ENCODE results near the gene ANOS1.

Gene ANOS1

GRCh38 chrX:8632924-8633323 is 99.0 kb downstream of the ANOS1 start:
- no peak overlapping the region for H3K4me3 ChIP-seq (ENCODE audit: low read length in 2 of 2)

DNA sequence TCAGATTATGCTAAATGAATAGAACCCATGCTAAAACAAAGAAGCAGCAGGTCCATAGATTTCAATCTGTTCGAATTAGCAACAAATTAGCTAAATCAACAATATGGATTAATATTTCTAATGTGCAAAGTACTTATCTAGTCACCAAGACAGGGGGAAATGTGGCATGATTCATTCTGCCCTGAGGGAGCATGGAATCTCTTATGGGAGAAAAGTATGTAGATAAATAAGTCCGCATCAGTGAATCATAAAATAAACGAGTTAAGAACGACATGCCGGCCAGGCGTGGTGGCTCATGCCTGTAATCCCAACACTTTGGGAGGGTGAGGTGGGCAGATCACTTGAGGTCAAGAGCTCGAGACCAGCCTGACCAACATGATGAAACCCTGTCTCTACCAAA is 102.1 kb downstream of the ANOS1 start:
- H3K4me1 ChIP-seq (ENCODE audit: control insufficient read depth, insufficient read depth, low read length): no peaks in the 10 kb centered on the region
- H3K9me3 ChIP-seq (ENCODE audit: control insufficient read depth in 2 of 2, low read length in 2 of 2): peaks cover 0 to 3% of the 10 kb centered on the region in 2 donors
- H3K9ac ChIP-seq (ENCODE audit: low read length in 2 of 2): no peak overlapping the region
- H3K4me3 ChIP-seq (ENCODE audit: low read length in 2 of 2): no peak overlapping the region
- no peaks in the 10 kb centered on the region for H3K36me3 ChIP-seq (ENCODE audit: control insufficient read depth in 2 of 2, insufficient read depth in 2 of 2, low read length in 2 of 2)
- H3K27ac ChIP-seq (ENCODE audit: low read length): no peak overlapping the region
- no peaks in the 10 kb centered on the region for H3K27me3 ChIP-seq (ENCODE audit: control insufficient read depth in 1 of 2, insufficient read depth in 2 of 2, low read length in 2 of 2)

More at GRCh38 chrX:8632924-8633323, 99.0 kb downstream of the ANOS1 start:
- H3K27ac ChIP-seq (ENCODE audit: low read length): no peak overlapping the region
- no peaks in the 10 kb centered on the region for H3K36me3 ChIP-seq (ENCODE audit: control insufficient read depth in 2 of 2, insufficient read depth in 2 of 2, low read length in 2 of 2)
- no peaks in the 10 kb centered on the region for H3K27me3 ChIP-seq (ENCODE audit: control insufficient read depth in 1 of 2, insufficient read depth in 2 of 2, low read length in 2 of 2)
- no peaks in the 10 kb centered on the region for H3K4me1 ChIP-seq (ENCODE audit: control insufficient read depth, insufficient read depth, low read length)
- H3K9ac ChIP-seq (ENCODE audit: low read length in 2 of 2): no peak overlapping the region
- peaks cover 0 to under 1% of the 10 kb centered on the region in 2 donors for H3K9me3 ChIP-seq (ENCODE audit: control insufficient read depth in 2 of 2, low read length in 2 of 2)

DNA sequence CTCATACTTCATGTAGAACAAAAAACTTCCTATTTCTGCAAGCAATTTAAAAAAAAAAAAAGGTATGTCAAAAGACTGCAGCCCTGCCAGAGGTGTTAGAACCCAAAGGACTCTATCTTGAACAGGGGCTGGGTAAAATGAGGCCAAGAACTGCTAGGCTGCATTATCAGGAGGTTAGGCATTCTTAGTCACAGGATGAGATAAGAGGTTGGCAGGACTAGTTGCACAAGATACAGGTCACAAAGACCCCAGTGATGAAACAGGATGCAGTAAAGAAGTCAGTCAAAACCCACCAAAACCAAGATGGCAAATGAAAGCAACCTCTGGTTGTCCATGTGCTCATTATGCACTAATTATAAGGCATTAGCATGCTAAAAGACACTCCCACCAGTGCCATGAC is 104.1 kb downstream of the ANOS1 start:
- Histone ChIP-seq H3K9ac (ENCODE audit: low read length in 2 of 2) (no peak overlapping the region), H3K4me1 (ENCODE audit: control insufficient read depth, insufficient read depth, low read length) (no peaks in the 10 kb centered on the region), H3K9me3 (ENCODE audit: control insufficient read depth in 2 of 2, low read length in 2 of 2) (peaks cover 0 to 3% of the 10 kb centered on the region in 2 donors), H3K4me3 (ENCODE audit: low read length in 2 of 2) (no peak overlapping the region), H3K27me3 (ENCODE audit: control insufficient read depth in 1 of 2, insufficient read depth in 2 of 2, low read length in 2 of 2) (no peaks in the 10 kb centered on the region), H3K27ac (ENCODE audit: low read length) (no peak overlapping the region), H3K36me3 (ENCODE audit: control insufficient read depth in 2 of 2, insufficient read depth in 2 of 2, low read length in 2 of 2) (no peaks in the 10 kb centered on the region)

GRCh38 chrX:8607326-8607725 is 124.6 kb downstream of the ANOS1 start:
- Histone ChIP-seq H3K27ac (ENCODE audit: low read length) (no peak overlapping the region), H3K4me3 (ENCODE audit: low read length in 2 of 2) (no peak overlapping the region), H3K4me1 (ENCODE audit: control insufficient read depth, insufficient read depth, low read length) (no peaks in the 10 kb centered on the region), H3K27me3 (ENCODE audit: control insufficient read depth in 1 of 2, insufficient read depth in 2 of 2, low read length in 2 of 2) (no peaks in the 10 kb centered on the region), H3K36me3 (ENCODE audit: control insufficient read depth in 2 of 2, insufficient read depth in 2 of 2, low read length in 2 of 2) (no peaks in the 10 kb centered on the region), H3K9ac (ENCODE audit: low read length in 2 of 2) (no peak overlapping the region), H3K9me3 (ENCODE audit: control insufficient read depth in 2 of 2, low read length in 2 of 2) (peaks cover 0 to 5% of the 10 kb centered on the region in 2 donors)

DNA sequence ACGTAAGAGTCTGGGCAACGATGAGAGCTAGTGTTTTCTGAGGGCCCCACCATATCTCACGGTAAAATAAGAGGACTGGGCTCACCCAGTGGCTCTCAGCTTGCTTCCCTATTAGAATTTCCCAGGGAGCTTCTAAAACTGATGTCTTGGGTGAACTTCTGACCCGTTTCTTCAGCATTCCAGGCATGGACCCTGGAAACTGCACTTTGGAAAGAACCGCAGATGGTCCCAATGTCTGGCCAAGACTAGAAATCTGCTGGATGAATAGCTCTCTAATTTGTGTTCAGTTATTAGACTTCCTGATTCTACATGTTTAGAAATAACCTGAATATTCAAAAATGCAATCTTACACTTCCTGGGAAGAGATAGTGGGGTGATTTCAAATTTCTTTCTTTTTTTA is 127.8 kb downstream of the ANOS1 start:
- H3K36me3 ChIP-seq (ENCODE audit: control insufficient read depth in 2 of 2, insufficient read depth in 2 of 2, low read length in 2 of 2): no peaks in the 10 kb centered on the region
- peaks cover 0 to 2% of the 10 kb centered on the region in 2 donors for H3K9me3 ChIP-seq (ENCODE audit: control insufficient read depth in 2 of 2, low read length in 2 of 2)
- no peaks in the 10 kb centered on the region for H3K27me3 ChIP-seq (ENCODE audit: control insufficient read depth in 1 of 2, insufficient read depth in 2 of 2, low read length in 2 of 2)
- no peaks in the 10 kb centered on the region for H3K4me1 ChIP-seq (ENCODE audit: control insufficient read depth, insufficient read depth, low read length)
- no peak overlapping the region for H3K9ac ChIP-seq (ENCODE audit: low read length in 2 of 2)
- H3K27ac ChIP-seq (ENCODE audit: low read length): no peak overlapping the region
- H3K4me3 ChIP-seq (ENCODE audit: low read length in 2 of 2): no peak overlapping the region

DNA sequence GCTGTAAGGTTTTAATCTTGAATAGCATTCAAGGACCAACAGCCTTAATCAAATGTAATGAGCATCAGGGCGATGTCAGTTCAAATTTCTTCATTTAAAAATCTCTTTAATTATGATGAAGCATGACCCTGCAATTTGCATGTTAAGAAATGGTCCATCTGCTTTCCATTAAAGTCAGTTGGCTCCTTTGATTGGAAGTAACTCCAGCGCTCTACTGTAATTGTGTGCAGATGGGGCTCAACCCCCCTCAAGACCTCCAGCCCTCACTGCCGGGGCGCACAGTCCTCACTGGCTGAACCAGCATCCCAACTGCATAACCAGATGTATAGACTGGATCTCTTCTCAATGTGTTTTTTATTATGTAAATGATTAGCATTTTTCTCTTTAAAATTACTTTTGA is 140.4 kb downstream of the ANOS1 start:
- no peak overlapping the region for H3K4me3 ChIP-seq (ENCODE audit: low read length in 2 of 2)
- no peak overlapping the region for H3K27ac ChIP-seq (ENCODE audit: low read length)
- H3K4me1 ChIP-seq (ENCODE audit: control insufficient read depth, insufficient read depth, low read length): no peaks in the 10 kb centered on the region
- H3K36me3 ChIP-seq (ENCODE audit: control insufficient read depth in 2 of 2, insufficient read depth in 2 of 2, low read length in 2 of 2): no peaks in the 10 kb centered on the region
- H3K9ac ChIP-seq (ENCODE audit: low read length in 2 of 2): no peak overlapping the region
- no peaks in the 10 kb centered on the region for H3K27me3 ChIP-seq (ENCODE audit: control insufficient read depth in 1 of 2, insufficient read depth in 2 of 2, low read length in 2 of 2)
- H3K9me3 ChIP-seq (ENCODE audit: control insufficient read depth in 2 of 2, low read length in 2 of 2): no peaks in the 10 kb centered on the region

DNA sequence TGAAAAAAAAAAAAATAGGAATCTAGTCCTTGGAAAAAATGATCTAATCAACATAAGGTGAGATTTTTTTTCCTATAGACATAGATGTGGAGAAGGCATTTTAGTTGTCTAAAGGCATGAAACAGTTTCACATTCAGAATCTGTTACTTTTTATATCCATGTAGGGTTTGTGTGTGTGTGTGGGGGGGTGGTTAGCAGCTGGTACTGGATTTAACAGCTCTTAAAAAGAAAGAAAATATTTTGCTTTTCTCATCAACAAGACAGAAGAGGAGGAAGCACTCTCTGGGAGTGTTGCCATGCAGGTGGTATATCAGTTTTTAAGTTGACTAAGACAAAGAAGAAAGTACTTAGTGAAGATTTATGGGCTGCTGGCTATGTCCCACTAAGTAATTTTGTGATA is 145.0 kb downstream of the ANOS1 start:
- Histone ChIP-seq H3K4me1 (ENCODE audit: control insufficient read depth, insufficient read depth, low read length) (no peaks in the 10 kb centered on the region), H3K27me3 (ENCODE audit: control insufficient read depth in 1 of 2, insufficient read depth in 2 of 2, low read length in 2 of 2) (no peaks in the 10 kb centered on the region), H3K9ac (ENCODE audit: low read length in 2 of 2) (no peak overlapping the region), H3K4me3 (ENCODE audit: low read length in 2 of 2) (no peak overlapping the region), H3K36me3 (ENCODE audit: control insufficient read depth in 2 of 2, insufficient read depth in 2 of 2, low read length in 2 of 2) (no peaks in the 10 kb centered on the region), H3K9me3 (ENCODE audit: control insufficient read depth in 2 of 2, low read length in 2 of 2) (no peaks in the 10 kb centered on the region), H3K27ac (ENCODE audit: low read length) (no peak overlapping the region)

DNA sequence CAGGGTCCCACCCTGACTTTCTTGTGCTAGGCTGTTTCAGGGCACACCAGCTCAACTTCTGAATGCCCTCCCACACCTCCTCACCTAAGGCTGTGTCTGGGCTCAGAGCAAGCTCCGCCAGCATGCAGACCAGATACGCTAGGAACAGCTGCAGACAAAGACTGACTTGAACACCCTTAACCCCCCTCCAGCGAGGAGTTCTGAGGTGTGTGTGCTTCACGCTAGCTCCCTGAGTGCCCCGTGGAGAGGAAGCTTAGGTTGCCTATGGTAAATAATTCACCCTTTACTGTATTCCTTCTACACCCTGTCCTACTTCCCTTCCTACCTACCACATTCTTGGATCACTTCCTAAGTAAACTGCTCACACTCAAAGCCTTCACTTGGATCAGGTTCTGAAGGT is 152.3 kb downstream of the ANOS1 start:
- H3K27me3 ChIP-seq (ENCODE audit: control insufficient read depth in 1 of 2, insufficient read depth in 2 of 2, low read length in 2 of 2): no peaks in the 10 kb centered on the region
- no peaks in the 10 kb centered on the region for H3K9me3 ChIP-seq (ENCODE audit: control insufficient read depth in 2 of 2, low read length in 2 of 2)
- H3K36me3 ChIP-seq (ENCODE audit: control insufficient read depth in 2 of 2, insufficient read depth in 2 of 2, low read length in 2 of 2): no peaks in the 10 kb centered on the region
- H3K9ac ChIP-seq (ENCODE audit: low read length in 2 of 2): no peak overlapping the region
- H3K27ac ChIP-seq (ENCODE audit: low read length): no peak overlapping the region
- no peak overlapping the region for H3K4me3 ChIP-seq (ENCODE audit: low read length in 2 of 2)
- H3K4me1 ChIP-seq (ENCODE audit: control insufficient read depth, insufficient read depth, low read length): no peaks in the 10 kb centered on the region

DNA sequence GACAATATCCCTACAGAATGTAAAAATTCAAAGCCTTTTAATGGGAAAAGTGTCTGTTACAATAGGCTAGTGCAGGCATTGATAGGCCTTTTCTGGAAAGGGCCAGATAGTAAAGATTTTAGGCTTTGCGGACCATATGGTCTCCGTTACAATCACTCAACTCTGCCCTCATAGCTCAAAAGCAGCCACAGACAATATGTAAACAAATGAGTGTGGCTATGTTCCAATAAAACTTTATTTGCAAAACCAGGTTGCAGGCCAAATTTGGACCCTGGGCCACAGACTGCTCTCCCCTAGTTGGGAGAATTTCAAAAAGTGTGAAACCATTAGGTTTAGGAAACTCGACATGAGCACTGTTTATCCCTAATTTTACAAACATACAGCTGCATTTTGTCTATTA is 155.1 kb downstream of the ANOS1 start:
- H3K4me3 ChIP-seq (ENCODE audit: low read length in 2 of 2): no peak overlapping the region
- no peaks in the 10 kb centered on the region for H3K4me1 ChIP-seq (ENCODE audit: control insufficient read depth, insufficient read depth, low read length)
- H3K9me3 ChIP-seq (ENCODE audit: control insufficient read depth in 2 of 2, low read length in 2 of 2): peaks cover 0 to 5% of the 10 kb centered on the region in 2 donors
- no peaks in the 10 kb centered on the region for H3K27me3 ChIP-seq (ENCODE audit: control insufficient read depth in 1 of 2, insufficient read depth in 2 of 2, low read length in 2 of 2)
- H3K27ac ChIP-seq (ENCODE audit: low read length): no peak overlapping the region
- H3K36me3 ChIP-seq (ENCODE audit: control insufficient read depth in 2 of 2, insufficient read depth in 2 of 2, low read length in 2 of 2): no peaks in the 10 kb centered on the region
- H3K9ac ChIP-seq (ENCODE audit: low read length in 2 of 2): no peak overlapping the region

- Histone ChIP-seq H3K36me3 (ENCODE audit: control insufficient read depth in 2 of 2, insufficient read depth in 2 of 2, low read length in 2 of 2) (no peaks in the 10 kb centered on the region), H3K9me3 (ENCODE audit: control insufficient read depth in 2 of 2, low read length in 2 of 2) (no peaks in the 10 kb centered on the region), H3K27ac (ENCODE audit: low read length) (no peak overlapping the region), H3K27me3 (ENCODE audit: control insufficient read depth in 1 of 2, insufficient read depth in 2 of 2, low read length in 2 of 2) (no peaks in the 10 kb centered on the region), H3K4me3 (ENCODE audit: low read length in 2 of 2) (no peak overlapping the region), H3K9ac (ENCODE audit: low read length in 2 of 2) (no peak overlapping the region), H3K4me1 (ENCODE audit: control insufficient read depth, insufficient read depth, low read length) (no peaks in the 10 kb centered on the region)
Measured at GRCh38 chrX:8565729-8566128, 166.2 kb downstream of the ANOS1 start.

GRCh38 chrX:8548446-8548845 is 183.5 kb downstream of the ANOS1 start:
- H3K27me3 ChIP-seq (ENCODE audit: control insufficient read depth in 1 of 2, insufficient read depth in 2 of 2, low read length in 2 of 2): no peaks in the 10 kb centered on the region
- no peaks in the 10 kb centered on the region for H3K4me1 ChIP-seq (ENCODE audit: control insufficient read depth, insufficient read depth, low read length)
- H3K4me3 ChIP-seq (ENCODE audit: low read length in 2 of 2): no peak overlapping the region
- no peaks in the 10 kb centered on the region for H3K36me3 ChIP-seq (ENCODE audit: control insufficient read depth in 2 of 2, insufficient read depth in 2 of 2, low read length in 2 of 2)
- H3K9ac ChIP-seq (ENCODE audit: low read length in 2 of 2): no peak overlapping the region
- no peaks in the 10 kb centered on the region for H3K9me3 ChIP-seq (ENCODE audit: control insufficient read depth in 2 of 2, low read length in 2 of 2)
- no peak overlapping the region for H3K27ac ChIP-seq (ENCODE audit: low read length)

All from stomach smooth muscle (tissue), 2 donors.